Choroid plexus epithelial cell (primary cell): ENCODE results near the gene CSF2RB.

ENCODE experiments used
- DNase-seq: peaks from one replicate; pipeline ENCODE4 v3.0.0-alpha.2; 2010; ENCODE audit warnings: low read depth
- H3K4me3 ChIP-seq: 2 replicates; pipeline ENCODE4 v1.5.1; 2011; ENCODE audit warnings: low read depth, mild to moderate bottlenecking, control low read depth, low read length, moderate library complexity
- TF ChIP-seq, protein P1 (sequence below): conservative IDR thresholded peaks from 2 replicates; pipeline ENCODE4 v1.5.1; 2011; ENCODE audit warnings: low read depth, mild to moderate bottlenecking, control low read depth, inconsistent platforms, low read length, moderate library complexity

Gene CSF2RB

GRCh38 chr22:36887162-36887561, 26.3 kb upstream of the CSF2RB start:
- DNase-seq = no peak
- TF ChIP-seq, protein P1, sequence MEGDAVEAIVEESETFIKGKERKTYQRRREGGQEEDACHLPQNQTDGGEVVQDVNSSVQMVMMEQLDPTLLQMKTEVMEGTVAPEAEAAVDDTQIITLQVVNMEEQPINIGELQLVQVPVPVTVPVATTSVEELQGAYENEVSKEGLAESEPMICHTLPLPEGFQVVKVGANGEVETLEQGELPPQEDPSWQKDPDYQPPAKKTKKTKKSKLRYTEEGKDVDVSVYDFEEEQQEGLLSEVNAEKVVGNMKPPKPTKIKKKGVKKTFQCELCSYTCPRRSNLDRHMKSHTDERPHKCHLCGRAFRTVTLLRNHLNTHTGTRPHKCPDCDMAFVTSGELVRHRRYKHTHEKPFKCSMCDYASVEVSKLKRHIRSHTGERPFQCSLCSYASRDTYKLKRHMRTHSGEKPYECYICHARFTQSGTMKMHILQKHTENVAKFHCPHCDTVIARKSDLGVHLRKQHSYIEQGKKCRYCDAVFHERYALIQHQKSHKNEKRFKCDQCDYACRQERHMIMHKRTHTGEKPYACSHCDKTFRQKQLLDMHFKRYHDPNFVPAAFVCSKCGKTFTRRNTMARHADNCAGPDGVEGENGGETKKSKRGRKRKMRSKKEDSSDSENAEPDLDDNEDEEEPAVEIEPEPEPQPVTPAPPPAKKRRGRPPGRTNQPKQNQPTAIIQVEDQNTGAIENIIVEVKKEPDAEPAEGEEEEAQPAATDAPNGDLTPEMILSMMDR = no peak

GRCh38 chr22:36891646-36892045, 21.8 kb upstream of the CSF2RB start:
- TF ChIP-seq, protein P1 = no peak
- DNase-seq = peak; percentile 10
- no peak overlapping the region for H3K4me3 ChIP-seq

More at GRCh38 chr22:36887162-36887561, 26.3 kb upstream of the CSF2RB start:
- no peak overlapping the region for H3K4me3 ChIP-seq

GRCh38 chr22:36892292-36892691, 21.1 kb upstream of the CSF2RB start:
- no peak overlapping the region for H3K4me3 ChIP-seq
- no peak for DNase-seq
- TF ChIP-seq, protein P1 = no peak

DNA sequence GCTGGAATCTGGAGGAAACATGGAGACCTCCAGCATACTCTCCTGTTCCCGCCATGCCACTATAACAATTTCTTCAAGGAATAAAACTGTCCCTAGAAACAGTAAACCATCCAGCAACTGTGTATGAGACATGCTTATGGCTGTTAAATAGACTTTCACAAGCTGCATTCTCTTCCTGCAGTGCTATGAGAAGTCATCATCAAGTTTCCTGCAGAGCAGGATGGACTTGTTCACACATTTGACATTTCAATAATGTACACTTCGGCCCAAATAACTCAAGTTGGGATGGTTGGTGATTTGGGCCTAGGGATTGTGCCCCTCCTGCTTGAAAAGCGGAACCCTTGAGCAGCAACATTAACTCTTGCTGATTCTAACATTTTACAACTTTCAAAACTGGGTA, 20.2 kb upstream of the CSF2RB start:
- TF ChIP-seq, protein P1 = no peak
- DNase-seq = no peak
- H3K4me3 ChIP-seq = no peak overlapping the region

DNA sequence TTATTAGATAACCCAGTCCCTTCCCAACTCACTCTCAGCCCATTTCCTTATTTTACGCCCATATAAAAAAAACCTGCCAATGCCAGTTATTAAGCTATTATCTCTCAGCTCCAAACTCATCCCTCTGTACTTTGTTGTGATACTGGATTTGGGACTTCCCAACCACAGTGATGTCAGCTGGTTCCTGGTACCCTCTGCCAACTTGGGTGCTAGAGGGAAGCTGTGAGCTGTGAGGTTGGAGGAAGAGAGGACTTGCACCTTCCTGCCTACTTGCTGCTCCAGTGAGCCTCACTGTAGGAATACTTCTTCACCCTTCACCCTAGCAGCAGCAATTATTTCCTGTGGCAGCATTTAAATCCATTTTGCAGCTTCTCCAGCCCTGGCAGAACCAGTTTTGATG, 19.2 kb upstream of the CSF2RB start:
- DNase-seq = no peak
- TF ChIP-seq, protein P1 = no peak
- no peak overlapping the region for H3K4me3 ChIP-seq

DNA sequence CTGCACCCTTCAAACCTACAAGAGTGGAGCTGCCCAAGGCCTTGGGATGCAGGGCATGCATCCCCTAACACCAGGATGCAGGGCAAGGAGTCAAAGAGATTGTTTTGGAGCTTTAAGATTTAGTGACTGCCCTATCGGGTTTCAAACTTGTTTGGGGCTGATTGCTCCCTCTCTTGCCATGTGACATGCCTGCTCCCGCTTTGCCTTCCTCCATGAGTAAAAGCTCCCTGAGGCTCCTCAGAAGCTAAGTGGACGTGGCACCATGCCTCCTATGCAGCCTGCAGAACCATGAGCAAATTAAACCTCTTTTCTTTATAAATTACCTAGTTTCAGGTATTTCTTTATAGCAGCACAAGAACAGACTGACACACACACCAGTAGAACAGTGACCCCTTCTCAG, 15.8 kb upstream of the CSF2RB start:
- no peak overlapping the region for H3K4me3 ChIP-seq
- TF ChIP-seq, protein P1 = no peak
- no peak for DNase-seq

DNA sequence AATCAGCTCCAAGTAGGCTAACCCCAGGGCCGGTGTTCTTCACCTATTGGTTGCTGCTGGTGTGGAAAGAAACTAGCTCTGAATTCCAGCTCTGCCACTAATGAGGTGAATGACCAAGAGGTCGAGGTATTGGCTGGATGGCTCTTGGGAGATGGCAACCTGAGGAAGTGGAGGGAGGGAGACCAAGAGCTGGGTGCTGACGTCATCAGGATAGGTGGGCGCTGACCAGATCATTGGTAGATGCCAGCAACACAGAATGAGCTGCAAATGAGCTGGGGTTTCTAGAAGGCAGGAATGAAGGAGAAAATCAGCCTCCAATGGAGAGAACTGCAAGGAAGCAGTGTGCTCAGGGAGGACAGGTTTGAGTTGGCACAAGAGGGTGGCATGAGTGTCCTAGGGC, 14.7 kb upstream of the CSF2RB start:
- TF ChIP-seq, protein P1 = no peak
- H3K4me3 ChIP-seq = no peak overlapping the region
- no peak for DNase-seq
